ENCODE measurements around the gene HOXC6. TPM values are rescaled to one million over a fixed set of nuclear protein-coding genes. Genes with fewer than 3 reads are reported as not detected.

HOXC6 gene
- total RNA-seq, 1 donor from 2014 or later, result not detected

DNA sequence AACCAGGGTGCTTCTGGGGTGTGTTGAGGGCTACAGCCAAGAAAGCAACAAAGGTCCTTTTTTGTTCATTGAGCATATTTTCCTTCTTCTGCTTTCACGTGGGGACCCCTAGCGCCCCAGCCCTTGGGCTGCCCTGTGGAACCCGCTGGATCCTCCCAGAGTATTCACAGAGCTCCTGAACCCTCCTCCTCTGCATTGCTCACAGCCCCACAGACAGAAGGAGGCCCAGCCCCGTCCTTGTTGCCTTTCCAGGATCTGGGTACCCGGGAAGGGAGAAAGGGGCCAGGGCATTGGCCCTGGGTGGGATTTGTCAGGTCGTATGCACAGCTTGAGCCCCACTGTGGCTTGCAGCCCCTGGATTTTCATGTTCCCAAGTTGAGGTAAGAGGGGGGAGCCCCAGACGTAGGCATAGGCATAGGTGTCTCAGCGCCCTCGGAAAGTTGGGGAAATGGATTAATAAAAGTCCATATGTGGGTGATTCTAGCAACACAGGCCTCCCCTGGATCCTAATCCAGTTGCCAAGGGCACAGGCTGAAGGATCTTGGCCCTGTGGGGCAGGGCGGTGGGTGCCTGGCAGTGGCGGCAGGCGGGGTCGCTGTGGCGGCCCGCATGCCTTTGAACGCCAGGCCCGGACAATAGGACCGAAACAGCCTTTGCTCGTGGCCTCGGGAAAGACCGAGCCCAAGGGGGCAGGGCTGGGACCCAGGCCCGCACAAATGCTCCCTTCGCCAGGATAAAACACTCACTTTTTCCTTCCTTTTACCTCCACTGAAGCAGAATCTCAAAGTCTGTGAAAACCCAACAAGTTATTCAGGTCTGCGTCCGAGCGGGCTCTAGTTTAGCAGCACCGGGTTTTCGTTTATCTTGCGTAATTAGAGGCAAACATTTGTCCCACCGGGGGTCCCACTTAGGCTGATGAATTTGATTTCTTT is 46.3 kb upstream of the HOXC6 start:
- no peak for FAIRE-seq
- DNase-seq (ENCODE audit: low read depth), result no peak
- H3K27me3 ChIP-seq (ENCODE audit: control insufficient read depth, insufficient read depth, low read length), result peaks cover 85% of the 10 kb centered on the region
- TF ChIP-seq, protein P1, sequence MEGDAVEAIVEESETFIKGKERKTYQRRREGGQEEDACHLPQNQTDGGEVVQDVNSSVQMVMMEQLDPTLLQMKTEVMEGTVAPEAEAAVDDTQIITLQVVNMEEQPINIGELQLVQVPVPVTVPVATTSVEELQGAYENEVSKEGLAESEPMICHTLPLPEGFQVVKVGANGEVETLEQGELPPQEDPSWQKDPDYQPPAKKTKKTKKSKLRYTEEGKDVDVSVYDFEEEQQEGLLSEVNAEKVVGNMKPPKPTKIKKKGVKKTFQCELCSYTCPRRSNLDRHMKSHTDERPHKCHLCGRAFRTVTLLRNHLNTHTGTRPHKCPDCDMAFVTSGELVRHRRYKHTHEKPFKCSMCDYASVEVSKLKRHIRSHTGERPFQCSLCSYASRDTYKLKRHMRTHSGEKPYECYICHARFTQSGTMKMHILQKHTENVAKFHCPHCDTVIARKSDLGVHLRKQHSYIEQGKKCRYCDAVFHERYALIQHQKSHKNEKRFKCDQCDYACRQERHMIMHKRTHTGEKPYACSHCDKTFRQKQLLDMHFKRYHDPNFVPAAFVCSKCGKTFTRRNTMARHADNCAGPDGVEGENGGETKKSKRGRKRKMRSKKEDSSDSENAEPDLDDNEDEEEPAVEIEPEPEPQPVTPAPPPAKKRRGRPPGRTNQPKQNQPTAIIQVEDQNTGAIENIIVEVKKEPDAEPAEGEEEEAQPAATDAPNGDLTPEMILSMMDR (IDR thresholded peaks at IDR 0.05; ENCODE audit: insufficient read depth, low read length, severe bottlenecking), result no peak
- H3K36me3 ChIP-seq (ENCODE audit: control insufficient read depth, insufficient read depth, low read length), result no peaks in the 10 kb centered on the region
- no peak overlapping the region for H3K4me3 ChIP-seq (ENCODE audit: low read depth, low read length)

DNA sequence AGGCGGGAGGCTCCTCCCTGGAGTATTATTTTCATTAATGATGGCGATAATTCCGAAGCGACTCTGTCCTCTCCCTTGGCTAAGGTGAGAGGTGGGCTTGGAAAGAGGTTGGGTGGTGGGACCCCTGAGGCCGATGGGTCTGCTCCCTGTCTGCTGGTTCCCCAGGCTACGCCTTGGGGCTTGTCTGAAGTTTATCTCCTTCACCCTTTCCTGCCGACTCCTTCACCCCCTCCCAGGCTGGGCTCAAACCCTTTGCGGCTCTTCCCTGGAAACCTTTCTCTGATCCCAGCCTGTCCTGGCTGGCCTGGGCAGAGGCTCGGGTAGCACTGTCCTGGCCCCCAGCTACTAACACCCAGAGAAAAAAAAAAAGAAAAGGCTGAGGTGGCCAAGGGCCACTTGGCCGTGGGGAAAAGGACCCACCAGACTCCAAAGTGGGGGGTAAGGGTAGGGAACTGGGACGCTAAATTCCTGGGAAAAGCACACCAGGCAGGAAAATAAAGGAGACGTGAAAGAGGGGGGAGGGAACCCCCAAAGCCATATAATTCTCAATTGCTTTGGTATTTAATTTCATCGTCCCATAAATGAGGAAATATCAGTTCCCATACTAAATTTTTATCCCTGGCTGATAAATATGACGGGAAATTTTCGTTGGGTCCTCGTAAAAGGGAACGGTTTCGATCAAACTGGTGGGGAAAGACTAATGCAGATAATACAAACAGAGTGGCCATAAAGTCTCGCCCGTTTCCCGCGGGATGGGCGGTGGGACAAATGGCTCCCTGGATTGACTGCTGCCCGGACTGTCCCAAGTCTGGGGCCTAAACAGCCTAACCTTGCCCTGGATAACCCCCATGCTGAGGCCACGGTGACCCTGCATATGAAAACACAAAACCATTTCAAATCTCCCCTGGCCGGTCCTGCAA is 45.3 kb upstream of the HOXC6 start:
- TF ChIP-seq, protein P1 (IDR thresholded peaks at IDR 0.05; ENCODE audit: insufficient read depth, low read length, severe bottlenecking), result no peak
- no peak for DNase-seq (ENCODE audit: low read depth)
- FAIRE-seq, result no peak
- no peaks in the 10 kb centered on the region for H3K36me3 ChIP-seq (ENCODE audit: control insufficient read depth, insufficient read depth, low read length)
- H3K27me3 ChIP-seq (ENCODE audit: control insufficient read depth, insufficient read depth, low read length), result peaks cover 84% of the 10 kb centered on the region
- no peak overlapping the region for H3K4me3 ChIP-seq (ENCODE audit: low read depth, low read length)

DNA sequence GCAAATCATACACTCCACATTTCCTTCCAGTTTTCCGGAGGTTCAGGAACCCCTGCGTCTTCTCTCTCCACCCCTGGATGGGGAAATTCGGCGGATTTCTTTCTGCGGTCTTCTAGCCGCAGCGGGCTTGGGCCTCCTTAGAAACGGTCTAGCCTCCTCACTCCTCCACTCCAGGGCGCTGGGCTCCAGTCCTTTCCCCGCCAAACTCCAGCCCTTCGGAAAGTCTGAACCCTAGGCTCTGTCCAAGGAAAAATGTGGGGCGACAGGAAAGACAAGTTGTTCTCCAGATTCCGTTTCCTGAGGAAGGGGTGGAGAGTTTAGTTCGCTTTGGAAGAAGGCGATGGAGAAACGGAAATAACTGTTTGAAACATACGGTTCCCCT is 44.7 kb upstream of the HOXC6 start:
- TF ChIP-seq, protein P1 (IDR thresholded peaks at IDR 0.05; ENCODE audit: insufficient read depth, low read length, severe bottlenecking), result no peak
- no peaks in the 10 kb centered on the region for H3K36me3 ChIP-seq (ENCODE audit: control insufficient read depth, insufficient read depth, low read length)
- no peak for FAIRE-seq
- peaks cover 85% of the 10 kb centered on the region for H3K27me3 ChIP-seq (ENCODE audit: control insufficient read depth, insufficient read depth, low read length)
- H3K4me3 ChIP-seq (ENCODE audit: low read depth, low read length), result no peak overlapping the region
- no peak for DNase-seq (ENCODE audit: low read depth)

DNA sequence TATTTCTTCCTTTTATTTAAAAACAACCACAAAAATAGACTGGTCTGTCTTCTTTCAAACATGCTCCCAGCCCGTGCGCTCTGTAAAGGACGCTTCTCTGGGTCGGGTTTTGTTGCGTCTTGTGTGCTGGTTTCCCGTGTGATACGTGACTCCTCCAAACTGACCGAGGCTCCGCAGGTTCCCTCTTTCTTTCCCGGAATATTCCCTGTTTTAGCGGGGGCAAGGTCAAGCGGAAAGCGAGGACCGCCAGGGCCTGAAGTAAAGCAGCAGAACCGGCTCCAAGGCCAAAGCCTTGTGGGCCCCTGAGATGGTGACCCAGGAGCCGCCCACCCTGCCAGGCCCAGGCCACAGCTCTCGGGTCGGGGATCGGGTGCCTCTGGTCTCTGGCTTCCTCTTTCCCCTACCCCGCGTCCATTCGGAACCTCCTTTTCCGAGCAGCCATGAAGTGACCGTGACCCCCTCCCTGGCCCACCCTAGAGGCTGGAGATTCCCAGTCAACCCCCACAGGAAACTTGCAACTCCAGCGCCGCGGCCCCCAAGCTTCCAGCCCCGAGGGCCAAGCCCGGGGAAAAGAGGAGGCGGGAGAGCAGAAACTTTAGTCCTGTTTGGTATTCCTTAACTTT is 44.2 kb upstream of the HOXC6 start:
- TF ChIP-seq, protein P1 (IDR thresholded peaks at IDR 0.05; ENCODE audit: insufficient read depth, low read length, severe bottlenecking), result no peak
- no peak for FAIRE-seq
- no peak for DNase-seq (ENCODE audit: low read depth)
- Histone ChIP-seq H3K4me3 (ENCODE audit: low read depth, low read length) (no peak overlapping the region), H3K36me3 (ENCODE audit: control insufficient read depth, insufficient read depth, low read length) (no peaks in the 10 kb centered on the region), H3K27me3 (ENCODE audit: control insufficient read depth, insufficient read depth, low read length) (peaks cover 85% of the 10 kb centered on the region)

DNA sequence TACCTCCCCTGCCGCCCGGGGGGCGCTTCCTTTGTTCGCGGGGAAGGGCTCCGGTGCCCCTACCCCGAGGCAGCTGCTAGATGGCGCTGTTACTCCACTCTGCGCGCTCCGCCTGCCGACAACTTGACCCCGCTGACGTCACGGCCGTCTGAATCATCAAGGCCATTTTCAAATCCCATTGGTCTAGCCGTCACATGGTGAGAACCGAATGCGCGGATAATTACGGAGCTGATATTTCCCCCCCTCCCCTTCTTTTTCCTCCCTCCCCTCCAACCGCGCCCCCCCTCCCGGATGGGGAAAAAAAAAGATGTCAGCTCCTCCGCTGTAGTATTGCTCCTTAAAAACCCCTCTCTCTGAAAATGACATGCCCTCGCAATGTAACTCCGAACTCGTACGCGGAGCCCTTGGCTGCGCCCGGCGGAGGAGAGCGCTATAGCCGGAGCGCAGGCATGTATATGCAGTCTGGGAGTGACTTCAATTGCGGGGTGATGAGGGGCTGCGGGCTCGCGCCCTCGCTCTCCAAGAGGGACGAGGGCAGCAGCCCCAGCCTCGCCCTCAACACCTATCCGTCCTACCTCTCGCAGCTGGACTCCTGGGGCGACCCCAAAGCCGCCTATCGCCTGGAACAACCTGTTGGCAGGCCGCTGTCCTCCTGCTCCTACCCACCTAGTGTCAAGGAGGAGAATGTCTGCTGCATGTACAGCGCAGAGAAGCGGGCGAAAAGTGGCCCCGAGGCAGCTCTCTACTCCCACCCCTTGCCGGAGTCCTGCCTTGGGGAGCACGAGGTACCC is 43.1 kb upstream of the HOXC6 start, which contains the start of gene HOXC10:
TSS of gene HOXC10 (plus strand) at position 246 of the 791 bp plus-strand sequence. CDS start at position 360, 114 bp downstream.
- Histone ChIP-seq H3K4me3 (ENCODE audit: low read depth, low read length) (no peak within 1 kb of the TSS), H3K36me3 (ENCODE audit: control insufficient read depth, insufficient read depth, low read length) (no peaks in the 10 kb centered on the region), H3K27me3 (ENCODE audit: control insufficient read depth, insufficient read depth, low read length) (peaks cover 84% of the 10 kb centered on the region)
- no peak for FAIRE-seq
- TF ChIP-seq, protein P1 (IDR thresholded peaks at IDR 0.05; ENCODE audit: insufficient read depth, low read length, severe bottlenecking), result peak; percentile 25
- peak; percentile 7 for DNase-seq (ENCODE audit: low read depth)
